ENCODE data around the gene DENND2A. TPM values are rescaled to one million over a fixed set of nuclear protein-coding genes. Genes with fewer than 3 reads are reported as not detected.

Gene DENND2A
- total and polyA plus RNA-seq, 2 of the 4 experiments (the other 2 are of a cell fraction): 7.5 to 10.3 TPM

DNA sequence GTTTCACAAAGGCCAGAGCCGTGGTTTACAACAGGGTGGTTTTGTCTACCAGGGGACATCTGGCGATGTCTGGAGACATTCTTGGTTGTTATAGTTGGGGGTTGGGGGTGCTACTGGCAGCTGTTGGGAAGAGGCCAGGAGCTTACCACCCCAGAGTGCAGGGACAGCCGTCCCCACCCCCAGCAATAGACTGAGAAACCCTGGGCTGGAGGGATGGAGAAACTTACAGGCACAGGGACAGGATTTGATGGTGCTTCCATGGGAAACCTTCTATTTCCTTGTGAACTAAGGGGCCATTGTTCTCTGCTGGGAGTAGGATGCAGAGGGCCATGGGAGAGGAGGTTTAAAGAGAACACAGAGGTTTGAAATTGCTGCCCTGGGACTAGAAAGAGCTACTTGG, 43.0 kb upstream of the DENND2A start:
- no peaks in the 10 kb centered on the region for H3K79me1 ChIP-seq (ENCODE audit: low read depth in 1 of 2, low read length in 2 of 2)
- no peak overlapping the region for H4K5ac ChIP-seq (ENCODE audit: low read depth, low read length)
- H3K4me3 ChIP-seq (ENCODE audit: insufficient read depth, low read depth, low read length): no peak overlapping the region
- no peak overlapping the region for H4K91ac ChIP-seq (ENCODE audit: insufficient read depth, low read depth, low read length)
- H3K4me1 ChIP-seq (ENCODE audit: control insufficient read depth, insufficient read depth, low read length): no peaks in the 10 kb centered on the region
- H3K4ac ChIP-seq (ENCODE audit: low read depth, low read length): no peak overlapping the region
- ATAC-seq (ENCODE audit: low read depth): no peak
- no peak overlapping the region for H2BK120ac ChIP-seq (ENCODE audit: low read depth, low read length)
- ChIA-PET CTCF (no interaction called here), POLR2A (ENCODE audit: unreplicated experiment) (no interaction called here)
- no peak overlapping the region for H2BK20ac ChIP-seq (ENCODE audit: low read depth, low read length)
- H3K9me3 ChIP-seq (ENCODE audit: control insufficient read depth, insufficient read depth, low read length): no peaks in the 10 kb centered on the region
- no peaks in the 10 kb centered on the region for H4K20me1 ChIP-seq (ENCODE audit: insufficient read depth, low read length)
- no peaks in the 10 kb centered on the region for H3K27me3 ChIP-seq (ENCODE audit: control insufficient read depth, insufficient read depth, low read length)
- H3K14ac ChIP-seq (replicated peaks; ENCODE audit: low read depth, low read length): no peak overlapping the region
- H3K23ac ChIP-seq (ENCODE audit: low read depth, low read length): no peak overlapping the region
- no peak overlapping the region for H2BK15ac ChIP-seq (ENCODE audit: low read depth, low read length)
- no peak overlapping the region for H3K18ac ChIP-seq (ENCODE audit: low read depth, low read length)
- H2AFZ ChIP-seq (replicated peaks; ENCODE audit: low read length, poor library complexity): no peak overlapping the region
- DNase-seq: no peak
- no peak overlapping the region for H3K27ac ChIP-seq (ENCODE audit: insufficient read depth, low read length)
- TF ChIP-seq RAD21 (IDR thresholded peaks at IDR 0.05; ENCODE audit: low read length) (no peak), MXI1 (IDR thresholded peaks at IDR 0.05; ENCODE audit: borderline replicate concordance, low read depth, low read length) (no peak), FOS (IDR thresholded peaks at IDR 0.05; ENCODE audit: low read depth, low read length) (no peak), BHLHE40 (IDR thresholded peaks at IDR 0.05; ENCODE audit: low read depth, low read length) (no peak), CEBPB (IDR thresholded peaks at IDR 0.05; ENCODE audit: low read depth, low read length) (no peak), RFX5 (IDR thresholded peaks at IDR 0.05; ENCODE audit: low read depth, low read length) (no peak), SMC3 (IDR thresholded peaks at IDR 0.05; ENCODE audit: low read depth, low read length) (no peak), POLR2A (IDR thresholded peaks at IDR 0.05; ENCODE audit: low read depth, low read length) (no peak), MAZ (IDR thresholded peaks at IDR 0.05; ENCODE audit: borderline replicate concordance, low read depth, low read length) (no peak), CHD1 (IDR thresholded peaks at IDR 0.05; ENCODE audit: low read depth, low read length) (no peak)
- TF ChIP-seq, protein P1, sequence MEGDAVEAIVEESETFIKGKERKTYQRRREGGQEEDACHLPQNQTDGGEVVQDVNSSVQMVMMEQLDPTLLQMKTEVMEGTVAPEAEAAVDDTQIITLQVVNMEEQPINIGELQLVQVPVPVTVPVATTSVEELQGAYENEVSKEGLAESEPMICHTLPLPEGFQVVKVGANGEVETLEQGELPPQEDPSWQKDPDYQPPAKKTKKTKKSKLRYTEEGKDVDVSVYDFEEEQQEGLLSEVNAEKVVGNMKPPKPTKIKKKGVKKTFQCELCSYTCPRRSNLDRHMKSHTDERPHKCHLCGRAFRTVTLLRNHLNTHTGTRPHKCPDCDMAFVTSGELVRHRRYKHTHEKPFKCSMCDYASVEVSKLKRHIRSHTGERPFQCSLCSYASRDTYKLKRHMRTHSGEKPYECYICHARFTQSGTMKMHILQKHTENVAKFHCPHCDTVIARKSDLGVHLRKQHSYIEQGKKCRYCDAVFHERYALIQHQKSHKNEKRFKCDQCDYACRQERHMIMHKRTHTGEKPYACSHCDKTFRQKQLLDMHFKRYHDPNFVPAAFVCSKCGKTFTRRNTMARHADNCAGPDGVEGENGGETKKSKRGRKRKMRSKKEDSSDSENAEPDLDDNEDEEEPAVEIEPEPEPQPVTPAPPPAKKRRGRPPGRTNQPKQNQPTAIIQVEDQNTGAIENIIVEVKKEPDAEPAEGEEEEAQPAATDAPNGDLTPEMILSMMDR (conservative IDR thresholded peaks at IDR 0.05; ENCODE audit: low read depth, low read length): no peak
- TF ChIP-seq, protein P2, sequence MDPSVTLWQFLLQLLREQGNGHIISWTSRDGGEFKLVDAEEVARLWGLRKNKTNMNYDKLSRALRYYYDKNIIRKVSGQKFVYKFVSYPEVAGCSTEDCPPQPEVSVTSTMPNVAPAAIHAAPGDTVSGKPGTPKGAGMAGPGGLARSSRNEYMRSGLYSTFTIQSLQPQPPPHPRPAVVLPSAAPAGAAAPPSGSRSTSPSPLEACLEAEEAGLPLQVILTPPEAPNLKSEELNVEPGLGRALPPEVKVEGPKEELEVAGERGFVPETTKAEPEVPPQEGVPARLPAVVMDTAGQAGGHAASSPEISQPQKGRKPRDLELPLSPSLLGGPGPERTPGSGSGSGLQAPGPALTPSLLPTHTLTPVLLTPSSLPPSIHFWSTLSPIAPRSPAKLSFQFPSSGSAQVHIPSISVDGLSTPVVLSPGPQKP (IDR thresholded peaks at IDR 0.05; ENCODE audit: borderline replicate concordance, low read depth, low read length): no peak
- TF ChIP-seq, protein P3, sequence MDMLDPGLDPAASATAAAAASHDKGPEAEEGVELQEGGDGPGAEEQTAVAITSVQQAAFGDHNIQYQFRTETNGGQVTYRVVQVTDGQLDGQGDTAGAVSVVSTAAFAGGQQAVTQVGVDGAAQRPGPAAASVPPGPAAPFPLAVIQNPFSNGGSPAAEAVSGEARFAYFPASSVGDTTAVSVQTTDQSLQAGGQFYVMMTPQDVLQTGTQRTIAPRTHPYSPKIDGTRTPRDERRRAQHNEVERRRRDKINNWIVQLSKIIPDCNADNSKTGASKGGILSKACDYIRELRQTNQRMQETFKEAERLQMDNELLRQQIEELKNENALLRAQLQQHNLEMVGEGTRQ (IDR thresholded peaks at IDR 0.05; ENCODE audit: low read depth, low read length): no peak
- H2AK5ac ChIP-seq (ENCODE audit: low read depth, low read length): no peak overlapping the region
- dilution Hi-C loops (cut with HindIII; ENCODE audit: low sequenced_read_pairs, unreplicated experiment): no loop called here
- H3K9me1 ChIP-seq (ENCODE audit: insufficient read depth, low read length): no peaks in the 10 kb centered on the region
- BruUV-seq (replicated peaks): no TSS peak
- WGBS, 2 experiments (ENCODE audit: extremely low coverage in 2 of 2, insufficient read length in 1 of 2): no CpG with 5 or more reads among the region's 3 CpGs
- intact Hi-C loops (cut with micrococcal nuclease): no loop called here
- no peak overlapping the region for H3K4me2 ChIP-seq (ENCODE audit: low read depth, low read length)
- peaks cover 9% of the 10 kb centered on the region for H3K36me3 ChIP-seq (ENCODE audit: control insufficient read depth, insufficient read depth, low read length)
- no peak overlapping the region for H3K56ac ChIP-seq (ENCODE audit: extremely low read depth, insufficient read depth, low read length)
- in situ Hi-C loops (cut with MboI; ENCODE audit: low sequenced_read_pairs): loop anchor here (10.0 kb wide), 1 partner anchor 851 kb away; no protein-coding TSS in a partner anchor
- no peak overlapping the region for H2BK5ac ChIP-seq (ENCODE audit: low read depth, low read length, poor library complexity, severe bottlenecking)
- no peak overlapping the region for H3K9ac ChIP-seq (ENCODE audit: low read depth, low read length)
- H4K8ac ChIP-seq (ENCODE audit: low read depth in 2 of 2, low read length in 2 of 2): no peak overlapping the region
- H2AK9ac ChIP-seq (replicated peaks; ENCODE audit: low read depth, low read length, poor library complexity): no peak overlapping the region

Measured in IMR-90 (cell line).